ENCODE data around the gene IFNB1. TPM values are rescaled to one million over a fixed set of nuclear protein-coding genes. Genes with fewer than 3 reads are reported as not detected.
A peak's percentile ranks its signal among the peaks of the same experiment; 100 is the strongest.

Gene IFNB1
- total RNA-seq, 8 experiments from 2014 or later: 0.16 to 0.71 (median 0.41) TPM; not detected in 3

DNA sequence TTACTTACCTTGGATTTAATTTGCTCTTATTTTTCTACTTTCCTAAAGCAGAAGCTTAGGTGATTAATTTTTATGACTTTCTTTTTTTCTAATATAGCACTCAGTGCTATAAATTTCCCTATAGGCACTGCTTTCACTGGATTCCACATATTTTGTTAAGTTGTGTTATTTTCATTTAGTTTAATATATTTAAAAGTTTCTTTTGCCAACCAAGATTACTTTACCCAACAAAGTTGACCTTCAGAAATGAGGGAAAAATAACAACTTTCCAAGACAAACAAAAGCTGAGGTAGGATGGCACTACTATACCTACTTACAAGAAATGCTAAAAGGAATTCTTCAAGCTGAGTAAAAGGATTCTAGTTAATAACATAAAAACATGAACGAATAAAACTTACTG lies 8.8 kb upstream of the IFNB1 start:
- H3K4me3 ChIP-seq: no peak overlapping the region
- no peaks in the 10 kb centered on the region for H3K4me1 ChIP-seq (replicated peaks in 1 of 2)
- ATAC-seq (replicated peaks in 6 of 8): no peak
- H3K27ac ChIP-seq: no peak overlapping the region
- in situ Hi-C loops (cut with MboI; ENCODE audit: low pct_unique_long_range_greater_than_20kb in 2 of 9, low sequenced_read_pairs in 9 of 9, unreplicated experiment in 9 of 9): no loop called here
- 17 to 83% (median 64%) methylated on average over 1 of the region's 1 CpG; no CpG with 5 or more reads in 4 of the 10 experiments for WGBS, 10 experiments

GRCh38 chr9:21085005-21085404 lies 7.3 kb upstream of the IFNB1 start:
- Histone ChIP-seq H3K27ac (no peak overlapping the region), H3K4me3 (no peak overlapping the region), H3K4me1 (replicated peaks in 1 of 2) (no peaks in the 10 kb centered on the region)
- ATAC-seq (replicated peaks in 6 of 8): no peak
- WGBS, 10 experiments: 33 to 100% (median 100%) methylated on average over 1 of the region's 1 CpG
- in situ Hi-C loops (cut with MboI; ENCODE audit: low pct_unique_long_range_greater_than_20kb in 2 of 9, low sequenced_read_pairs in 9 of 9, unreplicated experiment in 9 of 9): no loop called here

GRCh38 chr9:21084242-21084850 lies 6.6 kb upstream of the IFNB1 start:
- Histone ChIP-seq H3K27ac (no peak overlapping the region), H3K4me1 (replicated peaks in 1 of 2) (no peaks in the 10 kb centered on the region), H3K4me3 (no peak overlapping the region)
- in situ Hi-C loops (cut with MboI; ENCODE audit: low pct_unique_long_range_greater_than_20kb in 2 of 9, low sequenced_read_pairs in 9 of 9, unreplicated experiment in 9 of 9): no loop called here
- no peak for ATAC-seq (replicated peaks in 6 of 8)

DNA sequence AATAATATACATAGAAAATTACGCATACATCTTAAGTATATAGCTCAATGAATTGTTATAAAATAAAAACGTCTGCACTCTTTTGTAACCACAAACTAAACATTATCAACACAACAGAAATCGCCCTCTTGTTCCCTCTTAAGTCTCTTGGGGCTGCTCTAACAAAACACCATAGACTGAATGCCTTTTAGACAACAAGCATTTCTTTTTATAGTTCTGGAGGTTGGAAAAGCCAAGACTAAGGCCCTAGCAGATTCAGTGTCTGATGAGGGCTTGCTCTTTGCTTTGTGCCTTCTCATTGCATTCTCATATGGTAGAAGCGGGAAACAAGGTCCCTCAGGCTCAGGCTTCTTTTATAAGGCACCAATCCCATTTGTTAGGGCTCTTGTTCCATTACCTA lies 4.9 kb upstream of the IFNB1 start:
- WGBS, 10 experiments: 54 to 100% (median 80%) methylated on average over 1 to 4 of the region's 4 CpGs
- no peak overlapping the region for H3K27ac ChIP-seq
- no peak for ATAC-seq (replicated peaks in 6 of 8)
- in situ Hi-C loops (cut with MboI; ENCODE audit: low pct_unique_long_range_greater_than_20kb in 2 of 9, low sequenced_read_pairs in 9 of 9, unreplicated experiment in 9 of 9): no loop called here
- no peaks in the 10 kb centered on the region for H3K4me1 ChIP-seq (replicated peaks in 1 of 2)
- no peak overlapping the region for H3K4me3 ChIP-seq

GRCh38 chr9:21081999-21082398 lies 4.3 kb upstream of the IFNB1 start:
- no peak for ATAC-seq (replicated peaks in 6 of 8)
- in situ Hi-C loops (cut with MboI; ENCODE audit: low pct_unique_long_range_greater_than_20kb in 2 of 9, low sequenced_read_pairs in 9 of 9, unreplicated experiment in 9 of 9): no loop called here
- 34 to 100% (median 84%) methylated on average over 1 to 4 of the region's 4 CpGs for WGBS, 10 experiments
- no peak overlapping the region for H3K4me3 ChIP-seq
- H3K4me1 ChIP-seq (replicated peaks in 1 of 2): no peaks in the 10 kb centered on the region
- no peak overlapping the region for H3K27ac ChIP-seq

GRCh38 chr9:21081451-21081850 lies 3.7 kb upstream of the IFNB1 start:
- ATAC-seq (replicated peaks in 6 of 8): no peak
- Histone ChIP-seq H3K4me1 (replicated peaks in 1 of 2) (no peaks in the 10 kb centered on the region), H3K27ac (no peak overlapping the region), H3K4me3 (no peak overlapping the region)
- in situ Hi-C loops (cut with MboI; ENCODE audit: low pct_unique_long_range_greater_than_20kb in 2 of 9, low sequenced_read_pairs in 9 of 9, unreplicated experiment in 9 of 9): no loop called here
- WGBS, 10 experiments: 40 to 100% (median 93%) methylated on average over 1 to 2 of the region's 2 CpGs; no CpG with 5 or more reads in 4 of the 10 experiments

DNA sequence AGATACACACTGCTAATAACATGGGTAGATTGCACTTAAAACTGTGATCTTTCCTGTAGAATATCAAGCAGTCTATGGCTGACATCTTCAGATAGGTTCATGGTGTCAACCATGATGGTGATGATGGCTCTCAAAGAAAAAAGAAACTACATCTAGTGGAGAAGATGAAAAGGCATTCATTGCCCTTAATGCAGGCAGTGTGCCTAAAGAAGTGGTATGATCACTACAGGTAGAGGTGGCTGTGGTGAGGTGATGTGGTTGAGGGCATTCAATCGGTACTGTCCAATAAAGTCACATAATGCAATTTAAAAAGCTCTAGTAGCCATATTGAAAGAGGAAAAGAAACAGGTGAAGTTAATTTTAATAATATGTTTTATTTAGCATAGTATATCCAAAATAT lies 3.1 kb upstream of the IFNB1 start:
- no peak overlapping the region for H3K4me3 ChIP-seq
- in situ Hi-C loops (cut with MboI; ENCODE audit: low pct_unique_long_range_greater_than_20kb in 2 of 9, low sequenced_read_pairs in 9 of 9, unreplicated experiment in 9 of 9): no loop called here
- 67 to 100% (median 100%) methylated on average over 1 of the region's 1 CpG; no CpG with 5 or more reads in 3 of the 10 experiments for WGBS, 10 experiments
- no peaks in the 10 kb centered on the region for H3K4me1 ChIP-seq (replicated peaks in 1 of 2)
- no peak for ATAC-seq (replicated peaks in 6 of 8)
- H3K27ac ChIP-seq: no peak overlapping the region

GRCh38 chr9:21078702-21079101 lies 960 bp upstream of the IFNB1 start:
- ATAC-seq (replicated peaks in 6 of 8): no peak
- WGBS, 10 experiments: 67 to 100% (median 100%) methylated on average over 1 of the region's 1 CpG; no CpG with 5 or more reads in 3 of the 10 experiments
- in situ Hi-C loops (cut with MboI; ENCODE audit: low pct_unique_long_range_greater_than_20kb in 2 of 9, low sequenced_read_pairs in 9 of 9, unreplicated experiment in 9 of 9): no loop called here
- Histone ChIP-seq H3K4me3 (no peak overlapping the region), H3K27ac (no peak overlapping the region), H3K4me1 (replicated peaks in 1 of 2) (no peaks in the 10 kb centered on the region)

DNA sequence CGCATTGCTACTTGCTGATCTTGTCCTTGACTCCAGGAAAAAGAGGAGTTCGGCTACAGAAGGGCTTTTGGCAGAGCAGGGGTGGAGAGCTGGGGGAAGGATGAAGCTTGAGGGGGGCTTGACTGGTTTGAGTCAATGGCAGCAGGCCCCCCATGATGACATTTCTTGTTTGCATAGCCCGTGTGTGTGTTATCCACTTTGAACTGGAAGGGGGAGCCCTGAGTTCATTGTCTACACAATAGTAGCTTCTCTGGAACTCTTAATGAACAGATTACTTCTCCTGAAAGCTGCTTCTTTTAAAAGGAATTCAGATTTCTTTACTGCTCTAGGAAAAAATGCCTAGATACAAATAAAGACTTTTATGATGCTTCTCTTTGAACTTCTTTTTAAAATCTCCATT lies 2.3 kb downstream of the IFNB1 start:
- Histone ChIP-seq H3K4me1 (replicated peaks in 1 of 2) (no peaks in the 10 kb centered on the region), H3K27ac (no peak overlapping the region), H3K4me3 (no peak overlapping the region)
- ATAC-seq (replicated peaks in 6 of 8): no peak
- in situ Hi-C loops (cut with MboI; ENCODE audit: low pct_unique_long_range_greater_than_20kb in 2 of 9, low sequenced_read_pairs in 9 of 9, unreplicated experiment in 9 of 9): no loop called here
- WGBS, 10 experiments: 0 to 100% (median 57%) methylated on average over 1 to 3 of the region's 3 CpGs; no CpG with 5 or more reads in 3 of the 10 experiments

DNA sequence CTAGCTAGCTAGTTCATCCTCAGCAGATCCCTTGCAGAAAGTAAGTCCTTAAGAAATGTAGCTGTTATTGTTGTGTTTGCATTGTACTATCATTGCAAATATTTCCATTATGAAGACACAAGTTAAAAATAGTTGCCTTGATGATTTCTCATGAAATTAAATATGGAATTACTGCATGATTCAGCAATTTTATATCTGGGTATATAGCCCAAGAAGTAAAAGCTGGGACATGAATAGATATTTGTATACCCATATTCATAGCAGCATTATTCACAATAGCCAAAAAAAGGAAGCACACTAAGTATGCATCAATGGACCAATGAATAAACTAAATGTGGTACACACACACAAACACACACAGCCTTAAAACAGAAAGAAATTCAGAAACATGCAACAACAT lies 6.8 kb downstream of the IFNB1 start:
- in situ Hi-C loops (cut with MboI; ENCODE audit: low pct_unique_long_range_greater_than_20kb in 2 of 9, low sequenced_read_pairs in 9 of 9, unreplicated experiment in 9 of 9): no loop called here
- ATAC-seq (replicated peaks in 6 of 8): peak in 3 of 8 experiments; percentile 22 to 72 (median 45)
- Histone ChIP-seq H3K27ac (no peak overlapping the region), H3K4me3 (no peak overlapping the region), H3K4me1 (replicated peaks in 1 of 2) (no peaks in the 10 kb centered on the region)

DNA sequence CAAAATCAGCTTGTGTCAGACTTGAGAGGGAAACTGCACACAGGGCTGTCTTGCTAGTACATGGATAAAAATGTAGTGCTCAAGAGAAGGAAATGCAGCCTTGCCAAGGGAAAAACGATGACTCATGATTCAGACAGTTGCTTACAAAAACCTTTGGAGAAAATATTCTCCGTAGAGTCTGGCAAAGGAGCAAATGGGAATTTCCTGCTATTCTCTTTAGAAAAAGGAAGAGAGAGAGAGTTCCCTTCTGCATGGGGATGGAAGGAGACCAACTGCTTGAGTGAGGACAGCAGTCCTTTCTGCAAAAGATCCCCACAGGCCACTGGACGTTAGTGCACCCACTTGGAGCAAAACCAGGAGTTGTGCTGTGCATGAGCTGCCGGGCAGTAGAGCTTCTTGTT lies 7.6 kb downstream of the IFNB1 start:
- peak in 4 of 8 experiments; percentile 43 to 95 (median 92) for ATAC-seq (replicated peaks in 6 of 8)
- WGBS, 10 experiments: 13 to 90% (median 63%) methylated on average over 1 to 4 of the region's 4 CpGs; no CpG with 5 or more reads in 1 of the 10 experiments
- no peak overlapping the region for H3K4me3 ChIP-seq
- H3K27ac ChIP-seq: no peak overlapping the region
- no peaks in the 10 kb centered on the region for H3K4me1 ChIP-seq (replicated peaks in 1 of 2)
- in situ Hi-C loops (cut with MboI; ENCODE audit: low pct_unique_long_range_greater_than_20kb in 2 of 9, low sequenced_read_pairs in 9 of 9, unreplicated experiment in 9 of 9): no loop called here

GRCh38 chr9:21060919-21061561 lies 16.7 kb downstream of the IFNB1 start:
- H3K4me1 ChIP-seq (replicated peaks in 1 of 2): no peaks in the 10 kb centered on the region
- in situ Hi-C loops (cut with MboI; ENCODE audit: low pct_unique_long_range_greater_than_20kb in 2 of 9, low sequenced_read_pairs in 9 of 9, unreplicated experiment in 9 of 9): no loop called here
- no peak overlapping the region for H3K4me3 ChIP-seq
- H3K27ac ChIP-seq: no peak overlapping the region
- ATAC-seq (replicated peaks in 6 of 8): peak in 2 of 8 experiments; percentile 56 to 65
- 0 to 89% (median 63%) methylated on average over 1 to 2 of the region's 2 CpGs; no CpG with 5 or more reads in 1 of the 10 experiments for WGBS, 10 experiments

DNA sequence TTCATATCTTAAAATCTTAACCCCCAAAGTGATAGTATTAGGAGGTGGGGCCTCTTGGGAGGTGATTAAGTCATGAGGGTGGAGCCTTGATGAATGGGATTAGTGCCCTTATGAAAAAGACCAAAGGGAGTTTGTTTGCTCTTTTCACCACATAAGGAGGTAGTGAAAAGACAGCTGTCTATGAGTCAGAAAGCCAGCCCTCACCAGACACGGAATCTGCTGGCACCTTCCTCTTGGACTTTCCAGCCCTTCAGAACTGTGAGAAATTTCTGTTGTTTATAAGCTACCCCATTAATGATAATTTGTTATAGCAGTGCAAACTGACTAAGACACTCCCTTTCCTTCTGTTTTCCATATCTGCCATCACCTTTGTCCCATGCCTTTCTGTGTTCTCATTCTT lies 20.8 kb downstream of the IFNB1 start:
- in situ Hi-C loops (cut with MboI; ENCODE audit: low pct_unique_long_range_greater_than_20kb in 2 of 9, low sequenced_read_pairs in 9 of 9, unreplicated experiment in 9 of 9): no loop called here
- Histone ChIP-seq H3K4me1 (replicated peaks in 1 of 2) (no peaks in the 10 kb centered on the region), H3K27ac (no peak overlapping the region), H3K4me3 (no peak overlapping the region)
- 0 to 100% (median 63%) methylated on average over 1 of the region's 1 CpG; no CpG with 5 or more reads in 4 of the 10 experiments for WGBS, 10 experiments
- peak in 3 of 8 experiments; percentile 50 to 92 (median 67) for ATAC-seq (replicated peaks in 6 of 8)

- Histone ChIP-seq H3K27ac (no peak overlapping the region), H3K4me1 (replicated peaks in 1 of 2) (no peaks in the 10 kb centered on the region), H3K4me3 (no peak overlapping the region)
- 25 to 67% (median 44%) methylated on average over 1 to 2 of the region's 2 CpGs; no CpG with 5 or more reads in 5 of the 10 experiments for WGBS, 10 experiments
- in situ Hi-C loops (cut with MboI; ENCODE audit: low pct_unique_long_range_greater_than_20kb in 2 of 9, low sequenced_read_pairs in 9 of 9, unreplicated experiment in 9 of 9): no loop called here
- no peak for ATAC-seq (replicated peaks in 6 of 8)
Measured at GRCh38 chr9:21053851-21054250, 23.9 kb downstream of the IFNB1 start.
